ENCODE data around the gene GSE1.
A peak's percentile ranks its signal among the peaks of the same experiment; 100 is the strongest.

GSE1 gene

DNA sequence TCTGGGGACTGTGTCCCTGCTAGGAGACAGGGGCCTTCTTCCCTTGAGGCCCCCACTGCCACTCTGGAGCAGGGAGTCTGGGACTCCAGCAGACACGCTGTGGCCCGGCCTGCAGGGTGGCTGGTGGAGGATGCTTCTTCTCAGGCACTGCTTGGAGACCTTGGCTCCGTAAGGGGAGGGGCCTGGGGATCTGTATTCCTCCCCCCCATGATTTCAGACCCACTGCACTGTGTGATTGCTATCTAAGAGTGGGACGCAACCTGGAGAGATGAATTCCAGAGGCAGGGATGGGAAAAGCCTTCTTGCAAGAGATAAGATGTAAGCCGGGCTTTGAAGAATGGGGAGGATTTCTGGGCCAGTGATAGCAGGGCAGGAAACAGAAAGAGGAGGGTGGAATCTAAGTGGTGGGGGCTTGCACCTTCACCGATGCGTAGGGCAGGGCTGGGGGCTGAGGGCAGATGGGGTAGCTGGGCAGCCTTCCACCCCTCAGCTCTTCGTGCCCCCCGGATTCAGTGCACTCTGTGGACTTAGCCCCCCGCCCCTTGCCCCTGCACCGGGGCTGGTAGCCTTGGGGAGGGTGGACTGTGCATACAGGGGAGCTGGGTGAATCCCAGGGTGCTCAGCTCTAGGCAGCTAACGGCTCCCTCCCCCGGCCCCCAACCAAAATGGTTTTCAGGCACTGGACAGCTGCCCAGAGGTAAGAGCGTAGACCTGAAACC, 5.2 kb upstream of the GSE1 start:
- no peak for DNase-seq

DNA sequence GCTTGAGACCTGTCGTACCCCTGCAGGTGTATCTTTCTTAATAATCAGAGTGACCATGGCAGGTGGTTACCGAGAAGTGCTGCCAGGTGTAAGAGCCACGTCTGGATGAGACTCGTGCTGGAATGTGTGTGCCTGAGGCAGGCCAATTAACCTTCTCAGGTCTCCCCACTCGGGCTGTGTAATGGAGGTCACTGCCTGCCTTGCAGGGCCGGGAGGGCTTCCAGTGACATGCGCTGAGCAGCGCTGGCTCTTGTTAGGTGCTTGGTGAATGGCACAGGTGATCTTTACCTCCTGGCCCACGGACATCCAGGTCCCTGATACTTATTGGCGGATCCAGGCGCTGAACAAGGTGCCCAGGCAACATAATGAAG, 4.6 kb upstream of the GSE1 start:
- no peak for DNase-seq

GRCh38 chr16:85608887-85609286, 4.2 kb upstream of the GSE1 start:
- DNase-seq = no peak

DNA sequence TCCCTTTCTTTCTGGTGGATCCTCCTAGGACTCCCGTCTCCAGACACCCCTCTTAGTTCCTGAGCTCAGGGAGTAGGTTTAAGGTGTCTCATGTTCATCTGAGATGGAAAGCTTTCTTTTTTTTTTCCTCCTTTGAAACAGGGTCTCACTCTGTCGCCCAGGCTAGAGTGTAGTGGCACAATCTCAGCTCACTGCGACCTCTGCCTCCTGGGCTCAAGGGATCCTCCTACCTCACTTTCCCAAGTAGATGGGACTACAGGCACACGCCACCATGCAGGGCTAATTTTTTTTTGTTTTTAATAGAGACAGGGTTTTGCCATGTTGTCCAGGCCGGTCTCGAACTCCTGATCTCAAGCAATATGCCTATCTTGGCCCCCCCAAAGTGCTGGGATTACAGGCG, 3.6 kb upstream of the GSE1 start:
- DNase-seq = no peak

DNA sequence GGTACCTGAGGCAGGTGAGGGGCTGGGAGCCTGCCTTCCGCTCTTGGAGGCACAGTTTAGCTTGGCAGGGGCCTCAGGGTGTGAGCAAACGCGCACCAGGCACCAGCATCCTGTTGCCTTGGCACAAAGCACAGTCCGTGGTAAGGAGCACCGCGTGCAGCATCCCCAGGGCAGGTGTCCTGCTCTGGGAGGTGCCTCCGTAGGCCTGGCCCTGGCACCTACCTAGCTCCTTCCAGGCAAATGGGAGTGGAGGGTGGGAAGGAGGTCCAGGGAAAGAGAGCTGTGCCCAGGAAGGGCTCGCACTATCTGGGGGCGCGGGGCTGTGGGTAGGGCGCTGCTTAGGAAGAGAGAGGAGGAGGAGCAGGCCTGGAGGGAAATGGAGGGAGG, 3.1 kb upstream of the GSE1 start:
- no peak for DNase-seq

DNA sequence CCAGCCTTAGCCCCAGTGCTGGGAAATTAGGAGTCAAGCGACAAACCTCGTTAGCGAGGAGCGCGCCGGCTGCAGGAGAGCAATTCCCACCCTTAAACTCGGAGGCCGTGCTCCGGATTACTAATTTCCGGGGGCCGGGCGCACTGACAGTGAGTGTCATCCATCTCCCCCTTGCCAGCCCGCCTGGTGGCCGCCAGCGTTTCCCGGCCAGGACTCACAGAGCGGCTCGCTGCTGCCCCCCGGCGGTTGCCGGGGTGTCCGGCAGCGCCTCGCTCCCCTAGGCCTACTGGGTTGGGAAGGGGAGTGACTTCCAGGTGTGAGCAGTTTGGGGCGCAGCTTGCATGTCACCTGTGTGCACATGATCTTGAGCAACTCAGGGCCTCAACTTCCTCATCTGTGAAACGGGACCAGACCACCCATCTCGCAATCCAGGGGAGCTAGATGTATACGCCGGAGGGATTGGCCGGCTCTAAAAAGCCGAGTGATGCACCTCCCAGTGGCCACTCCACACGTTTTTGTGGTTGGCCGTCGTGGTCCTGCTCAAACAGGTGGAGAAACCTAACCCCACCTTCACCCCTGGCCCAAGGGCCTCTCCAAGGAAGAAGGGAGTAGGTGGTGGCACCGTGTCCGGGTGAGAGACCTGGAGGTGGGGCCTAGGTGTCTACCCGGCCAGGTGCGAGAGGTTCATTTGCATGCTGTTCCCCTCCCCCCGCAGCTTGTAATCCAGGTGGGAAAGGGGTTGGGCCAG, 2.5 kb upstream of the GSE1 start:
- DNase-seq = peak; percentile 84

DNA sequence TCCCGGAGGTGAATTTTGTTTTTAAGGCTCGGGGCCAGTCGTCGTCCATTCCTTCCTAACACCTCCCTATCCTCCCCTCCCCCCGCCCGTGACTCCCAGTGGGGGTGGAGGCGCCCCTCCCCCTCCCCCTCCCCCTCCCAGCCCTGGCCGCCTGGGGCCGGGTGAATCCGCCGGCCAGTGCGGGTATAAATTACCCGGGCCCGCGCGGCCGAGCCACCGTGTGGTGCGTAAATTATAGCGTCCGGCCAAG, 2.0 kb upstream of the GSE1 start:
- no peak for DNase-seq

GRCh38 chr16:85611444-85612190, 1.5 kb upstream of the GSE1 start:
- peak; percentile 17 for DNase-seq

DNA sequence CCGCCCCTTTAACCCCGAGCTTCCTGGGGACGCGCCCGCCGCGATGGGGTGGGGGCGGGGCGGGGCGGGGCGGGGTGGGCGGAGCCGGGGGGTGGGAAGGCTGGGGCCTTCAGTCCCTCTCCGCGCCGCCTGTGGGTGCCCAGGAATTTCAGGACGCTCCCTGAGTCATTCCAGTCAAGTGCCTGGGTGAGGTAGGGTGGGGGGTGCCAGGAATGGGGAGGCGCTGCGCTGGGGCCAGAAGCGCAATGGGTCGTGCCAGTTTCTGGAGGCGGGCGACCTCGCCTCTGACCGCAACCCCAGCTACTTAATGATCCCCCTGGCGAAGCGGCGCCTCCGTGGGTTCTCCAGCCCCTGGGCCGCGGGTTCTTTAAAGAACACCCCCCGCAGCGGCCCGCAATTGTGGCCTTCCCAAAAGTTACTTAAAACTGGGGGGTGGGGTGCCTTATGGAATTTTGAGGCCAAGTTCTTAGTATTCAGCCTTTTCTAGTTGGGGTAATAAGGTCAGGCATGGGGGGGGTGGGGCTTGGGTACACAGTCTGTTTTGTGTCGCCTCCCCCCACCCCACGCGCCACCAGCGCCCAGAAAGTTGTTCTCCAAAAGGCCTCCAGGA, 826 bp upstream of the GSE1 start:
- DNase-seq = no peak

DNA sequence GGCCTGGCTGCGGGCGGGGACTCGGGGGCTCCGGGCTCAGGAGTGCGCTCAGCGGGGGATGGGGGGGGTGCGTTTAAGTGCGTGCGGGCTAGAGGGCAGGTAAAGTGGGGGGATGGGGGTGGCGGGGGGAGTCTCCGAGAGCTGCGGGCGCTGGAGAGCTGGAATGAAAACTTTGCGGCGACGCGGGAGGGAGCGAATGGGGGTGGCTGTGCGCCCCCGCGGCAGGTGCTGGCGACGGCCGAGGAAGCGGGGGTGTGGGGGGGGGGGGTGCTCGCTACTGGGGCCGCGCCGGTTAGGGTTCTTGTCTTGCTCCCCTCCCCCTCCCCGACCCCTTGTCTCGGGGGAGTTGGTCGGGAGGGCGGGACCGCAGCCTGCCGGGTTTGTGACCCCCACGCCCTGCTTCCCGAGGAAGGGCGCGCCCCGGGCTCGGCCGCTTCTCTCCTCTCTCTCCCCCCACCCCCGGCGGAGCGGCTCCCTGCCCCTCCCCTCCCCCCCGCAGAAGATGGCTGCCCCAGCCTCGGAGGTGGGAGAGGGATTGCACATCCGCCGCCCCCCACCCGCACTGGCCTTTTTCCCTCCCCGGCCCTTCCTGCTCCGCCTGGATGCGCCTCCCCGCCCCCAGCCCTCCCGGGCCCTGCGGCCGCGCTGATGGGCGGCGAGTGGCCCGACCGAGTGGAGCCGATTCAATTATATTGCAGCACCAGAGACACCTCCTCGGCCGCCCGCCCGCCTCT, 649 bp downstream of the GSE1 start:
- DNase-seq = no peak

- no peak for DNase-seq
These were observed 1.4 kb downstream of the GSE1 start for GRCh38 chr16:85614338-85615013.

GRCh38 chr16:85615014-85615851, 2.1 kb downstream of the GSE1 start:
- peak; percentile 19 for DNase-seq

GRCh38 chr16:85615852-85616606, 2.9 kb downstream of the GSE1 start:
- peak; percentile 85 for DNase-seq

DNA sequence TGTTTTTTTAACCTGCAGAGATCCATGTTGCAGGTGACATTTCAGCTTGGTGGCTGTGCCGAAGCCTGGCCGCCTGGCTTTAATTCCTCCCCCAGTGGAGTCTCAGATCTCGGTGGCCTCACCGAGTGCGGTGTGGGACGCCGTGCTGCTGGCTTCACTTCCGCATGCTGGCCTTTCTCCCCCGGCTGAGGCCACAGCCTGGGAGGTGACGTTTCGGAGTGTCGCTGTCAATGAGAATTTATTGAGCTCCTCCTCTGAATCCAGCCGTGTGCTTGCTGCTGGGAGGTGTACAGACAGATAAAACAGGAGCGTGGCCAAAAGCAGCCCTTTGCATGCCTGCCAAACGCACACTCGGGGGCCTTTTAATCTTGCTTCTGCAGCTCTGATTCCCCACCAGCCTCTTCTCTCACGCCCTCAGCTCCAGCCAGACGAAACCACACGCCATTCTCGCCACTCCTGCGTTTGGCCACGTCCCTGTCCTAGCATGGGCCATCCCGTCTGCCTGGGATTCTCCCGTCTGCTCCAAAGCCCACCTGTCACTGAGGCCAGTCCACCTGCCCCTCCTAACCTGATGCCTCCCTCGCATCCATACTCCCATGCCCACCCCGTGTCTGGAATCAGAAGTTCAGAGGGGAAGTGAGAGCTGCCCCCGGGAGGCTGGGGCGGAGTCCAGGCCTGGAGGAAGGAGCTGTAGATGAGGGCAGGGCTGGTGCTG, 3.6 kb downstream of the GSE1 start:
- DNase-seq = peak; percentile 47

- no peak for DNase-seq
These were observed 4.8 kb downstream of the GSE1 start for GRCh38 chr16:85617948-85618347.

- no peak for DNase-seq
These were observed 5.4 kb downstream of the GSE1 start for GRCh38 chr16:85618521-85618920.

GRCh38 chr16:85619101-85619891, 6.2 kb downstream of the GSE1 start:
- DNase-seq = no peak

DNA sequence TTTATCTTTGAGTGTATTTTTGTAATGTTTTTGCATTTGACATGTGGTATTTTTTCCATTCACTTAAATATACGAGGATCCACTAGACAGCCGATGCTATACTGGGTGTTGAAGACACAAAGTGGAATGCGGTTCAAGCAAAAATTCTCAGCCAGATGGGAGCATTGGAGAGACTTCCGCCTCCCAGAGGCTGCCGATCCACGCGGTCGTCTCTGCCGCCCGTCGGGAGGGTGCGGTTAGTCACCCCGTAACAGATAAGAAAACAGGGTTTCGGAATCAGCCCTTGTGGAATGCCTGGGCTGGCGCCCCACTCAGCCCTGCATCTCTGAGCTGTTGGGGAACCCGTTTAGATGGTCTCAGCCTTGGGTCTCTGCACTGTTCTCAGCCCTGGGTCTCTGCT, 7.3 kb downstream of the GSE1 start:
- no peak for DNase-seq

GRCh38 chr16:85621698-85622428, 8.7 kb downstream of the GSE1 start:
- no peak for DNase-seq
